WTC11 (cell line): ENCODE results near the gene TM9SF1. TPM values are rescaled to one million over a fixed set of nuclear protein-coding genes. Genes with fewer than 3 reads are reported as not detected.

Experiments
- ATAC-seq: fragments of 200-7000 bp; cut with Tn5 transposase; 2 replicates; pipeline ENCODE4 v1.10.0; 2021; ENCODE audit warnings: mild to moderate bottlenecking, moderate library complexity
- CTCF ChIA-PET: fragments of 300-600 bp; sonication (Branson Sonifier 250); formaldehyde crosslinking; loops from one replicate; lab custom pipeline; 2021; ENCODE audit warnings: antibody characterized with exemption; lab: Charles Lee
- POLR2A ChIA-PET: fragments of 350-600 bp; sonication (Branson Sonifier 250); formaldehyde crosslinking; loops from one replicate; lab custom pipeline; 2021; ENCODE audit warnings: antibody characterized with exemption; lab: Charles Lee
- DNase-seq: peaks from one replicate; pipeline ENCODE4 v3.0.0; 2021; ENCODE audit warnings: low spot score
- H3K27ac Mint-ChIP-seq: 2 replicates; pipeline ENCODE4 v1.8.0; 2021; ENCODE audit warnings: mixed read lengths
- H3K27me3 Mint-ChIP-seq: 2 replicates; pipeline ENCODE4 v1.8.0; 2021; ENCODE audit warnings: low read depth, mild to moderate bottlenecking, moderate library complexity, mixed read lengths
- H3K36me3 Mint-ChIP-seq: 2 replicates; pipeline ENCODE4 v1.8.0; 2021; ENCODE audit warnings: mixed read lengths
- H3K4me1 Mint-ChIP-seq: 2 replicates; pipeline ENCODE4 v1.8.0; 2022; ENCODE audit warnings: mixed read lengths
- H3K4me3 Mint-ChIP-seq: 2 replicates; pipeline ENCODE4 v1.8.0; 2021; ENCODE audit warnings: mild to moderate bottlenecking, moderate library complexity, mixed read lengths
- H3K9me3 Mint-ChIP-seq: 2 replicates; pipeline ENCODE4 v1.8.0; 2021; ENCODE audit warnings: mixed read lengths
- EMX1 ChIP-seq: fragments of 250-450 bp; sonication (Bioruptor Pico); IDR thresholded peaks from 2 replicates; pipeline ENCODE4 v1.8.0; 2021; ENCODE audit warnings: mild to moderate bottlenecking
- ESRRA ChIP-seq: sonication (generic); formaldehyde crosslinking; IDR thresholded peaks from 2 replicates; pipeline ENCODE4 v1.8.1; 2022; ENCODE audit warnings: mild to moderate bottlenecking, missing genetic modification reagents, borderline replicate concordance
- ETV6 ChIP-seq: sonication (generic); formaldehyde crosslinking; IDR thresholded peaks from 2 replicates; pipeline ENCODE4 v1.8.1; 2022; ENCODE audit warnings: mild to moderate bottlenecking, missing genetic modification reagents
- GTF2I ChIP-seq: fragments of 250-450 bp; sonication (Bioruptor Pico); conservative IDR thresholded peaks from 2 replicates; pipeline ENCODE4 v1.4.0; 2021; ENCODE audit warnings: mild to moderate bottlenecking
- JUN ChIP-seq: sonication (generic); formaldehyde crosslinking; IDR thresholded peaks from 2 replicates; pipeline ENCODE4 v1.8.0; 2023; ENCODE audit warnings: mild to moderate bottlenecking, missing genetic modification reagents
- MYBL2 ChIP-seq: sonication (generic); formaldehyde crosslinking; IDR thresholded peaks from 2 replicates; pipeline ENCODE4 v1.8.1; 2023; ENCODE audit warnings: mild to moderate bottlenecking, moderate library complexity, missing genetic modification reagents
- NR3C1 ChIP-seq: sonication (generic); formaldehyde crosslinking; conservative IDR thresholded peaks from 2 replicates; pipeline ENCODE4 v1.8.1; 2023; ENCODE audit warnings: low read depth, mild to moderate bottlenecking, missing genetic modification reagents
- SP1 ChIP-seq: sonication (generic); formaldehyde crosslinking; conservative IDR thresholded peaks from 2 replicates; pipeline ENCODE4 v1.8.1; 2022; ENCODE audit warnings: missing genetic modification reagents
- TCF7 ChIP-seq: sonication (generic); formaldehyde crosslinking; IDR thresholded peaks from 2 replicates; pipeline ENCODE4 v1.8.0; 2022; ENCODE audit warnings: mild to moderate bottlenecking, low read depth, missing genetic modification reagents, moderate library complexity
- ZBTB21 ChIP-seq: sonication (generic); formaldehyde crosslinking; IDR thresholded peaks from 2 replicates; pipeline ENCODE4 v1.8.1; 2023; ENCODE audit warnings: mild to moderate bottlenecking, missing genetic modification reagents, borderline replicate concordance
- ZNF232 ChIP-seq: sonication (generic); formaldehyde crosslinking; IDR thresholded peaks from 2 replicates; pipeline ENCODE4 v1.8.0; 2022; ENCODE audit warnings: mild to moderate bottlenecking, missing genetic modification reagents
- ZNF671 ChIP-seq: fragments of 250-450 bp; sonication (Bioruptor Pico); IDR thresholded peaks from 2 replicates; pipeline ENCODE4 v1.8.0; 2021; ENCODE audit warnings: mild to moderate bottlenecking
- total RNA-seq: library from RNA; stranded (reverse); gene quantifications from 3 replicates; pipeline ENCODE4 v1.2.3, GENCODE V29; 2021
- TF ChIP-seq, protein P1 (sequence below): fragments of 250-450 bp; sonication (Bioruptor Pico); IDR thresholded peaks from 2 replicates; pipeline ENCODE4 v2.1.2; 2022; ENCODE audit warnings: mild to moderate bottlenecking, moderate library complexity
- TF ChIP-seq, protein P2 (sequence below): sonication (generic); formaldehyde crosslinking; IDR thresholded peaks from 2 replicates; pipeline ENCODE4 v1.8.1; 2022; ENCODE audit warnings: missing genetic modification reagents, borderline replicate concordance
- TF ChIP-seq, protein P3 (sequence below): sonication (generic); formaldehyde crosslinking; IDR thresholded peaks from 2 replicates; pipeline ENCODE4 v1.8.1; 2023; ENCODE audit warnings: mild to moderate bottlenecking, missing genetic modification reagents, moderate library complexity
- TF ChIP-seq, protein P4 (sequence below): fragments of 250-450 bp; sonication (Bioruptor Pico); IDR thresholded peaks from 2 replicates; pipeline ENCODE4 v1.9.0; 2021; ENCODE audit warnings: mild to moderate bottlenecking
- TF ChIP-seq, protein P5 (sequence below): sonication (generic); formaldehyde crosslinking; IDR thresholded peaks from 2 replicates; pipeline ENCODE4 v1.8.1; 2023; ENCODE audit warnings: mild to moderate bottlenecking, missing genetic modification reagents
- TF ChIP-seq, protein P6 (sequence below): sonication (generic); formaldehyde crosslinking; IDR thresholded peaks from 2 replicates; pipeline ENCODE4 v1.8.0; 2023; ENCODE audit warnings: mild to moderate bottlenecking, missing genetic modification reagents
- TF ChIP-seq, protein P7 (sequence below): sonication (generic); formaldehyde crosslinking; IDR thresholded peaks from 2 replicates; pipeline ENCODE4 v1.8.0; 2022; ENCODE audit warnings: mild to moderate bottlenecking, missing genetic modification reagents
- TF ChIP-seq, protein P8 (sequence below): sonication (generic); formaldehyde crosslinking; IDR thresholded peaks from 2 replicates; pipeline ENCODE4 v1.8.1; 2022; ENCODE audit warnings: low read depth, mild to moderate bottlenecking, moderate library complexity, missing genetic modification reagents, borderline replicate concordance

TM9SF1 gene
- total RNA-seq, 1 experiment from 2014 or later: 27.9 TPM

DNA sequence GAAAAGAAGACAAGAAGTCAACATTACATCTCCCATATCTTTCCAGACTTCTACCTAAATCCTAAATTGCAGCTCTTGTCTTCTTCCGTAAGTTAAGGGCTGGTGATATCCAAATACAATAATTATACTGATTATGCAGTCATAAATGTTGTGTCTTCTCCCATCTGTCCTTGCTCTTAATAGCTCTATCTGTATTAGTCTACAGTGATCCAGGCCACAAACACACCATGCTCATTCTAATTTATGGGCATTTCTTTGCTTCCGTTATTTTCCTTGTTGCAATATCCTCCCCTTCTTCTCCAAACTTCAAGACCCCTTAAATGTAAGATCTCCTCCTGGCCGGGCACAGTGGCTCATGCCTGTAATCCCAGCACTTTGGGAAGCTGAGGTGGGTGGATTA is 24.3 kb upstream of the TM9SF1 start:
- no peak overlapping the region for H3K4me3 Mint-ChIP-seq
- peaks cover 5% of the 10 kb centered on the region for H3K36me3 Mint-ChIP-seq
- TF ChIP-seq ETV6 (CRISPR knock-in tag) (no peak), MYBL2 (CRISPR knock-in tag) (no peak), NR3C1 (CRISPR knock-in tag) (no peak)
- TF ChIP-seq, protein P1, sequence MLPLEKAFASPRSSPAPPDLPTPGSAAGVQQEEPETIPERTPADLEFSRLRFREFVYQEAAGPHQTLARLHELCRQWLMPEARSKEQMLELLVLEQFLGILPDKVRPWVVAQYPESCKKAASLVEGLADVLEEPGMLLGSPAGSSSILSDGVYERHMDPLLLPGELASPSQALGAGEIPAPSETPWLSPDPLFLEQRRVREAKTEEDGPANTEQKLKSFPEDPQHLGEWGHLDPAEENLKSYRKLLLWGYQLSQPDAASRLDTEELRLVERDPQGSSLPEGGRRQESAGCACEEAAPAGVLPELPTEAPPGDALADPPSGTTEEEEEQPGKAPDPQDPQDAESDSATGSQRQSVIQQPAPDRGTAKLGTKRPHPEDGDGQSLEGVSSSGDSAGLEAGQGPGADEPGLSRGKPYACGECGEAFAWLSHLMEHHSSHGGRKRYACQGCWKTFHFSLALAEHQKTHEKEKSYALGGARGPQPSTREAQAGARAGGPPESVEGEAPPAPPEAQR (CRISPR knock-in tag): no peak
- H3K27me3 Mint-ChIP-seq: no peaks in the 10 kb centered on the region
- peak overlapping the region; percentile 71; the same call in 1 of the 2 replicates for H3K27ac Mint-ChIP-seq
- DNase-seq (no peak), ATAC-seq (no peak)
- H3K4me1 Mint-ChIP-seq: peaks cover 9% of the 10 kb centered on the region
- CTCF ChIA-PET: interaction anchor here (1.0 to 1.1 kb wide), 2 partner anchors 23 to 58 kb away, joined by 3 to 4 read pairs; partner anchors contain the start of genes IRF9 and TINF2
- POLR2A ChIA-PET: no interaction called here
- no peaks in the 10 kb centered on the region for H3K9me3 Mint-ChIP-seq

DNA sequence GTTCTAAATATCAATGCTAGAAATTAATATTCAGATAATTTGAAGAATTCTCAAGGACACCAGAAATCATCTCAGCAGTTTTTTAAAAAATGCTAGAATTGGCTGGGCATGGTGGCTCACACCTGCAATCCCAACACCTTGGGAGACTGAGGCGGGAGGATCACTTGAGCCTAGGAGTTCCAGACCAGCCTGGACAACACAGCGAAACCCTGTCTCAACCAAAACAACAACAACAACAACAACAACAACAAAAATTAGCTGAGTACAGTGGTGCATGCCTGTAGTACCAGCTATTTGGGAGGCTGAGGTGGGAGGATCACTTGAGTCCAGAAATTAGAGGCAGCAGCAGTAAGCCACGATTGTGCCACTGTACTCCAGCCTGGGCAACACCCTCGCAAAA is 23.8 kb upstream of the TM9SF1 start:
- peaks cover 5% of the 10 kb centered on the region for H3K36me3 Mint-ChIP-seq
- H3K9me3 Mint-ChIP-seq: no peaks in the 10 kb centered on the region
- CTCF ChIA-PET: interaction anchor here (1.0 kb wide), 1 partner anchor 23 kb away, joined by 3 read pairs; the partner anchor contains the start of gene TINF2
- ATAC-seq: no peak
- POLR2A ChIA-PET: no interaction called here
- peaks cover 13% of the 10 kb centered on the region for H3K4me1 Mint-ChIP-seq
- H3K27ac Mint-ChIP-seq: no peak overlapping the region
- DNase-seq: no peak
- no peaks in the 10 kb centered on the region for H3K27me3 Mint-ChIP-seq
- H3K4me3 Mint-ChIP-seq: no peak overlapping the region
- TF ChIP-seq, protein P2, sequence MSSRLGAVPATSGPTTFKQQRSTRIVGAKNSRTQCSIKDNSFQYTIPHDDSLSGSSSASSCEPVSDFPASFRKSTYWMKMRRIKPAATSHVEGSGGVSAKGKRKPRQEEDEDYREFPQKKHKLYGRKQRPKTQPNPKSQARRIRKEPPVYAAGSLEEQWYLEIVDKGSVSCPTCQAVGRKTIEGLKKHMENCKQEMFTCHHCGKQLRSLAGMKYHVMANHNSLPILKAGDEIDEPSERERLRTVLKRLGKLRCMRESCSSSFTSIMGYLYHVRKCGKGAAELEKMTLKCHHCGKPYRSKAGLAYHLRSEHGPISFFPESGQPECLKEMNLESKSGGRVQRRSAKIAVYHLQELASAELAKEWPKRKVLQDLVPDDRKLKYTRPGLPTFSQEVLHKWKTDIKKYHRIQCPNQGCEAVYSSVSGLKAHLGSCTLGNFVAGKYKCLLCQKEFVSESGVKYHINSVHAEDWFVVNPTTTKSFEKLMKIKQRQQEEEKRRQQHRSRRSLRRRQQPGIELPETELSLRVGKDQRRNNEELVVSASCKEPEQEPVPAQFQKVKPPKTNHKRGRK: no peak
- no peak for TF ChIP-seq MYBL2 (CRISPR knock-in tag)
- no peak for TF ChIP-seq SP1 (CRISPR knock-in tag)
- TF ChIP-seq, protein P3, sequence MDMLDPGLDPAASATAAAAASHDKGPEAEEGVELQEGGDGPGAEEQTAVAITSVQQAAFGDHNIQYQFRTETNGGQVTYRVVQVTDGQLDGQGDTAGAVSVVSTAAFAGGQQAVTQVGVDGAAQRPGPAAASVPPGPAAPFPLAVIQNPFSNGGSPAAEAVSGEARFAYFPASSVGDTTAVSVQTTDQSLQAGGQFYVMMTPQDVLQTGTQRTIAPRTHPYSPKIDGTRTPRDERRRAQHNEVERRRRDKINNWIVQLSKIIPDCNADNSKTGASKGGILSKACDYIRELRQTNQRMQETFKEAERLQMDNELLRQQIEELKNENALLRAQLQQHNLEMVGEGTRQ (CRISPR knock-in tag): no peak
- no peak for TF ChIP-seq ZBTB21
- TF ChIP-seq ZNF671 (CRISPR knock-in tag): no peak
- no peak for TF ChIP-seq JUN (CRISPR knock-in tag)
- no peak for TF ChIP-seq ESRRA (CRISPR knock-in tag)
- TF ChIP-seq, protein P4, sequence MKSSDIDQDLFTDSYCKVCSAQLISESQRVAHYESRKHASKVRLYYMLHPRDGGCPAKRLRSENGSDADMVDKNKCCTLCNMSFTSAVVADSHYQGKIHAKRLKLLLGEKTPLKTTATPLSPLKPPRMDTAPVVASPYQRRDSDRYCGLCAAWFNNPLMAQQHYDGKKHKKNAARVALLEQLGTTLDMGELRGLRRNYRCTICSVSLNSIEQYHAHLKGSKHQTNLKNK (CRISPR knock-in tag): no peak
- no peak for TF ChIP-seq EMX1
- no peak for TF ChIP-seq ZNF232
- TF ChIP-seq, protein P5, sequence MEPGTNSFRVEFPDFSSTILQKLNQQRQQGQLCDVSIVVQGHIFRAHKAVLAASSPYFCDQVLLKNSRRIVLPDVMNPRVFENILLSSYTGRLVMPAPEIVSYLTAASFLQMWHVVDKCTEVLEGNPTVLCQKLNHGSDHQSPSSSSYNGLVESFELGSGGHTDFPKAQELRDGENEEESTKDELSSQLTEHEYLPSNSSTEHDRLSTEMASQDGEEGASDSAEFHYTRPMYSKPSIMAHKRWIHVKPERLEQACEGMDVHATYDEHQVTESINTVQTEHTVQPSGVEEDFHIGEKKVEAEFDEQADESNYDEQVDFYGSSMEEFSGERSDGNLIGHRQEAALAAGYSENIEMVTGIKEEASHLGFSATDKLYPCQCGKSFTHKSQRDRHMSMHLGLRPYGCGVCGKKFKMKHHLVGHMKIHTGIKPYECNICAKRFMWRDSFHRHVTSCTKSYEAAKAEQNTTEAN (CRISPR knock-in tag): no peak
- TF ChIP-seq, protein P6, sequence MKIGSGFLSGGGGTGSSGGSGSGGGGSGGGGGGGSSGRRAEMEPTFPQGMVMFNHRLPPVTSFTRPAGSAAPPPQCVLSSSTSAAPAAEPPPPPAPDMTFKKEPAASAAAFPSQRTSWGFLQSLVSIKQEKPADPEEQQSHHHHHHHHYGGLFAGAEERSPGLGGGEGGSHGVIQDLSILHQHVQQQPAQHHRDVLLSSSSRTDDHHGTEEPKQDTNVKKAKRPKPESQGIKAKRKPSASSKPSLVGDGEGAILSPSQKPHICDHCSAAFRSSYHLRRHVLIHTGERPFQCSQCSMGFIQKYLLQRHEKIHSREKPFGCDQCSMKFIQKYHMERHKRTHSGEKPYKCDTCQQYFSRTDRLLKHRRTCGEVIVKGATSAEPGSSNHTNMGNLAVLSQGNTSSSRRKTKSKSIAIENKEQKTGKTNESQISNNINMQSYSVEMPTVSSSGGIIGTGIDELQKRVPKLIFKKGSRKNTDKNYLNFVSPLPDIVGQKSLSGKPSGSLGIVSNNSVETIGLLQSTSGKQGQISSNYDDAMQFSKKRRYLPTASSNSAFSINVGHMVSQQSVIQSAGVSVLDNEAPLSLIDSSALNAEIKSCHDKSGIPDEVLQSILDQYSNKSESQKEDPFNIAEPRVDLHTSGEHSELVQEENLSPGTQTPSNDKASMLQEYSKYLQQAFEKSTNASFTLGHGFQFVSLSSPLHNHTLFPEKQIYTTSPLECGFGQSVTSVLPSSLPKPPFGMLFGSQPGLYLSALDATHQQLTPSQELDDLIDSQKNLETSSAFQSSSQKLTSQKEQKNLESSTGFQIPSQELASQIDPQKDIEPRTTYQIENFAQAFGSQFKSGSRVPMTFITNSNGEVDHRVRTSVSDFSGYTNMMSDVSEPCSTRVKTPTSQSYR (CRISPR knock-in tag): no peak
- TF ChIP-seq GTF2I: no peak
- TF ChIP-seq, protein P7, sequence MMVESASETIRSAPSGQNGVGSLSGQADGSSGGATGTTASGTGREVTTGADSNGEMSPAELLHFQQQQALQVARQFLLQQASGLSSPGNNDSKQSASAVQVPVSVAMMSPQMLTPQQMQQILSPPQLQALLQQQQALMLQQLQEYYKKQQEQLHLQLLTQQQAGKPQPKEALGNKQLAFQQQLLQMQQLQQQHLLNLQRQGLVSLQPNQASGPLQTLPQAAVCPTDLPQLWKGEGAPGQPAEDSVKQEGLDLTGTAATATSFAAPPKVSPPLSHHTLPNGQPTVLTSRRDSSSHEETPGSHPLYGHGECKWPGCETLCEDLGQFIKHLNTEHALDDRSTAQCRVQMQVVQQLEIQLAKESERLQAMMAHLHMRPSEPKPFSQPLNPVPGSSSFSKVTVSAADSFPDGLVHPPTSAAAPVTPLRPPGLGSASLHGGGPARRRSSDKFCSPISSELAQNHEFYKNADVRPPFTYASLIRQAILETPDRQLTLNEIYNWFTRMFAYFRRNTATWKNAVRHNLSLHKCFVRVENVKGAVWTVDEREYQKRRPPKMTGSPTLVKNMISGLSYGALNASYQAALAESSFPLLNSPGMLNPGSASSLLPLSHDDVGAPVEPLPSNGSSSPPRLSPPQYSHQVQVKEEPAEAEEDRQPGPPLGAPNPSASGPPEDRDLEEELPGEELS (CRISPR knock-in tag): no peak
- TF ChIP-seq, protein P8, sequence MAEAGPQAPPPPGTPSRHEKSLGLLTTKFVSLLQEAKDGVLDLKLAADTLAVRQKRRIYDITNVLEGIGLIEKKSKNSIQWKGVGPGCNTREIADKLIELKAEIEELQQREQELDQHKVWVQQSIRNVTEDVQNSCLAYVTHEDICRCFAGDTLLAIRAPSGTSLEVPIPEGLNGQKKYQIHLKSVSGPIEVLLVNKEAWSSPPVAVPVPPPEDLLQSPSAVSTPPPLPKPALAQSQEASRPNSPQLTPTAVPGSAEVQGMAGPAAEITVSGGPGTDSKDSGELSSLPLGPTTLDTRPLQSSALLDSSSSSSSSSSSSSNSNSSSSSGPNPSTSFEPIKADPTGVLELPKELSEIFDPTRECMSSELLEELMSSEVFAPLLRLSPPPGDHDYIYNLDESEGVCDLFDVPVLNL (CRISPR knock-in tag): no peak
- TF ChIP-seq TCF7 (CRISPR knock-in tag): no peak
